ENCODE results near the gene ADARB2. TPM values are rescaled to one million over a fixed set of nuclear protein-coding genes. Genes with fewer than 3 reads are reported as not detected.

Gene ADARB2
- total RNA-seq, 1 experiment from 2014 or later: 0.11 TPM

DNA sequence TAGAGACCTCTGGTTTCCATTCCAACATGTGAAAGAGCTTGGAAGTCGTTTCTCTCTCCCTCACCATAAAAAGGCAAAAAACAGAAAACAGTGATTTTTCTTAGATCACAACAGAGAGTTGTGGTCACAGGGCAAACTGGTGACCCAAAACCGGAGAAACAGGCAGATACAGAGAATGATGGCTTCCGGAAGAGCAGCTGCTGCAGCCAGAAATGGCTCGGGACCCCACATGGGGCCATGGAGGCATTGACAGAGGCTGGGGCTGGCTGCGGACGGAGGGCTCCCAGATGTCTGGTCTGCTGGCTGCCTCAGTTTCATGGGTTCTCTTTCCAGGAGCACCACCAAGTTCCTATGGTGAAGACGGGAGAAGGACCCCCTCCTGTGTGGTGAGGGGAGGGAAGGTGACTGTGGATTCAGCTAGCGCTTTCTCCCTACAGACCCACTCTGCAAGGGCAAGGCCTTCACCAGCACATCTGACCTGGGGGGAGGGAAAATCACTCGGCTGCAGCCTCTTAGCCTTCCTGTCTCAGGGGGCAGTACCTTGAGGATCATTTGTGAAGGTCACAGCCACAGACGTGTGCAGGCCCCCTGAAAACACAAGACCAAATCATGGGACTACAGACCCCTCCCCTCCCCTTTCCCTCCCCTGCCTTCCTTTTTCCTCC lies 599.7 kb downstream of the ADARB2 start:
- no peak for DNase-seq (ENCODE audit: low read depth)

DNA sequence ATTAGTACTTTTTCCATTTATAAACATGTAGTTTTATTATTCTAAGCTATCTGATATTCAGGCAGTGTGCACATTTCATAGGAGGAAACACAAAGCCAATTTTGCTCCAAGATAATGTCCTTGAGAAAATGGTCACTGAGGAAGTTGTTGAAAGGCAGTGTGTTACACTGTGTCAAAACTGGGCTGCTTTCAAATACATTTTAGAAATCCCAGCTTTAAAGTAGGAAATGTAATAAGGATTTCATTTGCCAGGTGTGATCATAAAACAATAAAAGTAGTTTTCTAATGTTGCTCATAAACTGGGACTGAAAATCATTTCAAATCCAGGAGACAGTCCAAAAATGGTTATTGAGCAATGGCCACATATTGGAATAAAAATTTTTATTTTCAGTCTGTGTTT lies 601.1 kb downstream of the ADARB2 start:
- no peak for DNase-seq (ENCODE audit: low read depth)

DNA sequence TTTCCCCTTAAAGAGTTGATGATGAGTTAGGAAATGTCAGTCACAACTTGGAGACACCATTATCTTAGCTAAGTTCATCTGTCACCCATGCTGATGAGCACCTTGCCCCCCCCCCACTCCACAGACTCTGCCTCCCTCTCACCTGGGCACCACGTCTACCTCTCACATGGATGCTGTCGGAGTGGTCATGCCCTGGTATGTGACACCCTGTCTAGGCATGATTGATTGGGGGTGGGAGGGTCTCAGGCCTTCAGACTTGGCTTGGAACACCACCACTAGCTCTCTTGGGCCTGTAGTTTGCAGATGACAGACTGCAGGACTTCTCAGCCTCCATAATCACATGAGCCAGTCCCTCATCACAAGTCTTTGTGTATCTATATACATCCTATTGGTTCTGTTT lies 603.2 kb downstream of the ADARB2 start:
- no peak for DNase-seq (ENCODE audit: low read depth)

DNA sequence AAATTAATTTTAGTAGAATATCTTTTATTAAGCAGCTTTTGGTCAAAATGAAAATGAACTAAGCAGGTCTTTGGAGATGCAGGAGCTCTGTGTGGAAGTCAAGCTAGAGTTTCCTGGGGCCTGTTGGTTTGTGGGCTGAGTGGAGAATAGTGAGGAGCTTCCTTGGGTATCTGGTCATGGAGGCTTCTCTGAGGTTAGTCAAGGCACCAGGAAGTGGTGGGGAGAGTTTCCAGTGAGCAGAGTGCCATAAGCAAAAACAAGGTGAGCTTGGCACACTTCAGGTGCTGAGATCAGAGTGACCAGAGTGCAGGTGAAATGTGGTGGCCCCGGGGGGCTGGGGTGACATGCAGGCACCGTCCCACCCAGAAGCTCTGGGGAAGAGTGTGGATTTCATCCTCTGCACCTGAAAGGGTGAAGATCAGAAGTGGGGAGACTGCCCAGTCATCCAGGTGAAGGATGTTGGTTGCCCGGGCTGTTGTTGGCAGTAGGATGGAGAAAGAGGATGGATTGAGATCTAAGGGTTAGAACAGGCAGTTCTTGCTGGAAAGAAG lies 603.8 kb downstream of the ADARB2 start:
- no peak for DNase-seq (ENCODE audit: low read depth)

DNA sequence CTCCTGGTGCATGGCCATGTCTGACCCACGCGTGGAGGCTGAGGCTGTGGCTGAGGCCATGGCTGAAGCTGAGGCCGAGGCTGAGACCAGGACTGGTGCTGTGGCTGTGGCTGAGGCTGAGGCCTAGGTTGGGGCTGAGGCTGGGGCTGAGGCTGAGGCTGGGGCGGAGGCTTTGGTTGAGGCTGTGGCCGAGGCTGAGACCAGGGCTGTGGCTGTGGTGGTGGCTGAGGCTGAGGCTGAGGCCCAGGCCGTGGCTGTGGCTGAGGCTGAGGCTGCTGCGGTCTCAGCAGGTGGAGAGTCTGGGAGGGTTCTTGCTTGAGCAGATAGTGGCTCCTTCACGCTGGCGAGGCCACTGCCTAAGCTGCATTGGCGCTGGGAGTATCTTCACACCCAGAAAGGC lies 604.7 kb downstream of the ADARB2 start:
- DNase-seq (ENCODE audit: low read depth): no peak

DNA sequence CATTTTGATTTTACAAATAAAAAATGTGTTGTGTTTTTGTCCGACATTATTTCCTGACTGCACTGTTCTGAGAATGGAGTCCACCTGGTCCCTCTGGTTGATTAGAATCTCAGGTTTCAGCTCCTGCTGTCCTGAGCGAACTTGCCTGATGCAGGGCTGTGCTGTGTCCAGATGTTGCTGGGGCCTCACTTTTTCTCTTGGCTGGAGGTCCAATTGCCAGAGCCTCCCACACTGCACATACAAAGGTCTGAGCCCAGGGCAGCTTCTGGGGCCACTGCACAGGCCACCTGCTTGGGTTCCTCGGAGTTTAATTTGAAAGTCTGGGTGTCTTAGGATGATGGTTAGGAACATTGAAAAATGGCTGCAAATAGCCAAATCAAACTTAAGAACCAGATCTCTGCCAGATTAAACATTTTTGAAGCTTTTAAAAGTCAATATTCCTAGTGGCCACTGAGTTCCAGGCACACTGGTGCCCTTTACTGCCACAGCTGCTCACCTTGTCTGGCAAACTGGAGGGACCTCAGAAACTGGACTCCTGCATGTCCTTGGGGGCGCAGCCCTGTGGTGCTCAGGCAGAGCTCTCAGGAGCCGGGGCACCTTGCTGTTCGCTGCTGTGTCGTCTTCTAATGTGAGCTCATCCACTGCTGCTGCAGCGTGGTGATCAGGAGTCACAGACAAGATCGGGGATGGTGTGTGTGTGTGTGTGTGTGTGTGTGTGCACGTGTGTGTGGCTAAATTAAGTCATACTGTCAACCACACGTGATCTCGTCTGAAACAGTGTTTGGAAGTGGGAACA lies 606.1 kb downstream of the ADARB2 start:
- DNase-seq (ENCODE audit: low read depth): no peak

DNA sequence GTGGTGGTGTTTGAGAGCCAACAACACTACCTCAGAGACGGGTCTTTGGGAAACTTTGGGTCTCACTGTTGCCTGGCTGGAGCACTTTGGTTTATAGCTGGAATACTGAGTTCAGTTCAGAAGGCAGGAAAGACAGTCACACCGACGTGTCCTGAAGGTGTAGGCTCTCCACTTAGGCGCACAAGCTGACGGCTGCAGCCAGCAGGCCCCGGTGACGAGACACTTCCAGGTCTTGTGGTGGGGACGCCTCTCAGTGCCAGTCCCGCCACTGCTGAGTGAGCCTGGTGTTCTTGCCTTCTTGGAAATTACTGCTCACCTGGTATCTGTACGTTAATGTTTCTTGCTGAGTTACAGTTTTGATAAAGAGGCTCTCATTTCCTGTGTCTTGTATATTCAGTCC lies 607.1 kb downstream of the ADARB2 start:
- no peak for DNase-seq (ENCODE audit: low read depth)

DNA sequence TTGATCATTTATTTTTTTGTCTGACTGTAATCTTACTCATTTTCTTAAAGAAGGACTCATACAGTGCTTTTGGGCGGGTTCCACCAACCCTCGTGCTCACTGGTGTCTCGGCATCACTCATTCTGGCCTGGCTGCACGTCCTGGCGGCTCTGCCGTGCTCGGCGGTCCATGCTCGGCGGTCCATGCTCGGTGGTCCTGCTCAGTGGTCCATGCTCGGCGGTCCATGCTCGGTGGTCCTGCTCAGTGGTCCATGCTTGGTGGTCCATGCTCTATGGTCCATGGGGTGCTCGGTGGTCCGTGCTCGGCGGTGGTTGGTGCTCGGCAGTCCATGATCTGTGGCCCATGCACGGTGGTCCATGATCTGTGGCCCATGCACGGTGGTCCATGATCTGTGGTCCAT lies 608.7 kb downstream of the ADARB2 start:
- DNase-seq (ENCODE audit: low read depth): no peak

DNA sequence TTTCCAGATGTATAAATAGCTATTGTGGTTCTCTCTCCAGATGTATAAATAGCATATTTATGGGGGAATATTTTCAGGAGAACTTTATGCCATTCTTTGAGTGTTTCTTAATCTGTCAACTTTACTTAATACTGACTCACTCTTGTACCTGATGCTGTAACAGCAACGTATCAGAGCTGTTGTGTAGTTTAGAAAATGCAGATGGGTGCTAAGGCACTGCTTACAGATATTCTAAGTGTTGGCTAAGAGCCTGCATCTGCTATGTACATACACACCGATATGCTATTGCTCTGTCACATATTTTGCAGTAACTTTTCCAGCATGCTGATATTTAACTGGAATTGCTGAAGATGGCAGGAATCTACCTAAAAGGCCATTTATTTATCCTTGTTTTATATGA lies 609.2 kb downstream of the ADARB2 start:
- DNase-seq (ENCODE audit: low read depth): no peak

DNA sequence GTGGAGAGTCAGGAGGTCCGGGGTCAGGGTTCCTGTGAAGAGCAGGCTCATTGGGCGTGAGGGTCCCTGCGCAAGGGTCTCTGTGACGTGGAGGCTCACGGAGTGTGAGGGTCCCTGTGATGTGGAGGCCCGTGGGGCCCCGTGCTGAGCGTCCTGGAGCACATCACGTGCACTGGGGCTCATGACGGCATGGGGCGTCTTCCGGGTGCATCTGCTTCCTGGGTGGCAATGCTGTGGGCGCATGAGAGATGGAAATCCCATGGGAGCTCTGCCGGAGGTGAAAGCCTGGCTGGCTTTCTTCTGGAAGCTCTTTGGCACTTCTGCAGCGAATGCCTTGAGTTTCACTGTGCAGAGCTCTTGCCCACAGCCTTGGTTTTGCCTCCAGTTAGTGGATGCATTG lies 609.7 kb downstream of the ADARB2 start:
- DNase-seq (ENCODE audit: low read depth): no peak
